HEK293T (cell line): ENCODE measurements around the gene ABCA5.

Source experiments
- ARNT ChIP-seq: fragments of 450-650 bp; IDR thresholded peaks from 2 replicates; pipeline ENCODE4 v1.6.1; 2017; ENCODE audit warnings: mild to moderate bottlenecking
- BHLHE40 ChIP-seq: fragments of 450-650 bp; IDR thresholded peaks from 2 replicates; pipeline ENCODE4 v1.6.1; 2016; ENCODE audit warnings: mild to moderate bottlenecking, moderate library complexity, borderline replicate concordance
- ELF4 ChIP-seq: fragments of 450-650 bp; IDR thresholded peaks from 2 replicates; pipeline ENCODE4 v1.6.1; 2017; ENCODE audit warnings: antibody characterized with exemption
- FOXA1 ChIP-seq: fragments of 450-650 bp; IDR thresholded peaks from 2 replicates; pipeline ENCODE4 v1.6.1; 2016; ENCODE audit warnings: mild to moderate bottlenecking
- FOXK2 ChIP-seq: fragments of 450-650 bp; IDR thresholded peaks from 2 replicates; pipeline ENCODE4 v1.6.1; 2016; ENCODE audit warnings: mild to moderate bottlenecking
- FOXM1 ChIP-seq: fragments of 450-650 bp; IDR thresholded peaks from 2 replicates; pipeline ENCODE4 v1.6.1; 2017; ENCODE audit warnings: mild to moderate bottlenecking, borderline replicate concordance
- HDGF ChIP-seq: fragments of 450-650 bp; IDR thresholded peaks from 2 replicates; pipeline ENCODE4 v1.6.1; 2017; ENCODE audit warnings: antibody characterized with exemption, borderline replicate concordance
- L3MBTL2 ChIP-seq: fragments of 450-650 bp; conservative IDR thresholded peaks from 2 replicates; pipeline ENCODE4 v1.6.1; 2016; ENCODE audit warnings: mild to moderate bottlenecking
- LEF1 ChIP-seq: fragments of 450-650 bp; IDR thresholded peaks from 2 replicates; pipeline ENCODE4 v1.6.1; 2017; ENCODE audit warnings: mild to moderate bottlenecking, borderline replicate concordance
- NFRKB ChIP-seq: fragments of 450-650 bp; IDR thresholded peaks from 2 replicates; pipeline ENCODE4 v1.6.1; 2016; ENCODE audit warnings: mild to moderate bottlenecking, moderate library complexity
- PKNOX1 ChIP-seq: fragments of 450-650 bp; IDR thresholded peaks from 2 replicates; pipeline ENCODE4 v1.6.1; 2016
- SP1 ChIP-seq: fragments of 450-650 bp; IDR thresholded peaks from 2 replicates; pipeline ENCODE4 v1.6.1; 2017
- SUZ12 ChIP-seq: fragments of 450-650 bp; IDR thresholded peaks from 2 replicates; pipeline ENCODE4 v1.6.1; 2016; ENCODE audit warnings: mild to moderate bottlenecking
- ZNF384 ChIP-seq: fragments of 450-650 bp; IDR thresholded peaks from 2 replicates; pipeline ENCODE4 v1.6.1; 2016

DNA sequence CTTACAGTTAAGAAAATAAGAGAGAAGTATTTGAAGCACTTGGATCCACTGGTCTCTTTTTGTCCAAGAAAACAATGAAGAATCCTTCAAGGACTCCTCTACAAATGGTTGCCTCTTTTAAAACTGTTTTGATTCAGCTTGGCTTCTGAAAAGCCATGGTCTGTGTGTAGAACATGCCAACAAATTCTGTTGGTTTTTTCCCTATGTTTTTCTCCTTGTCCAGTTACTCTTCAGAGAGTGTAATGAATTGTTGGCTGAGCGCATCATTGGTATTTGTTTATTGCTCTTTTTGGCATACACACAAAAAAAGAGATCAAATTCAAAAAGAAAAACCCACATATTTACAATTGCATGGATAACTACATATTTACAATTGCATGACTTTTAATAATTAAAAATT, 98.4 kb downstream of the ABCA5 start, which contains the start of gene ABCA10:
- TF ChIP-seq ELF4 (no peak), ZNF384 (no peak), BHLHE40 (no peak), FOXA1 (no peak), SP1 (no peak), SUZ12 (no peak), ARNT (no peak), LEF1 (no peak), FOXK2 (no peak), L3MBTL2 (no peak), PKNOX1 (no peak), FOXM1 (no peak), HDGF (no peak), NFRKB (no peak)
